Erythroblast (primary cell): ENCODE data around the gene ZNF716.

Source experiments
- DNase-seq, 2 experiments: peaks; one replicate each; lab custom pipeline; 2025; lab: John Stamatoyannopoulos, UW
- GATA1 ChIP-seq: IDR thresholded peaks from 2 replicates; pipeline ENCODE4 v1.6.1; 2011; ENCODE audit warnings: low read depth, mild to moderate bottlenecking, control low read depth, low read length, moderate library complexity
- POLR2A ChIP-seq: IDR thresholded peaks from 2 replicates; pipeline ENCODE4 v1.6.1; 2011; ENCODE audit warnings: mild to moderate bottlenecking, low read length

Gene ZNF716

DNA sequence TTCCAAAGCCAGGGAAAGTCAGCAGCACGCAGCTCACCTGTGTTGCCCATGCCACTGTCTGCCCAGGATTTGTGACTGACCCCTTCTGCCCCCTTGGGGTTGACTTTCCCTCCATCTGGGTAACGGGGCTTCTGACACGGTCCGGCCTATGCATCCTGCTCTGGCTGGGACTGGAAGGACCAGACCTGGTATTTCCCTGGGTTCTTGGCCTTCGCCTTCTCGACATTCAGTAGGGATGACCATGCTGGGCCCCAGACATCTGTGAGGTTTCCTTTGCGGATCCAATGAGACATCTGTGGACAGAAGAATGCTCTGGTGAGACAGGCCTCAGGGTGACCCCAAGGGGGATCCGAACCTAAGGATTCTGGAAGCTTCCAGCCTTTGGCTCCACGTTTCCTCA, 34.2 kb upstream of the ZNF716 start:
- no peak for TF ChIP-seq GATA1
- TF ChIP-seq POLR2A = no peak
- no peak for DNase-seq

DNA sequence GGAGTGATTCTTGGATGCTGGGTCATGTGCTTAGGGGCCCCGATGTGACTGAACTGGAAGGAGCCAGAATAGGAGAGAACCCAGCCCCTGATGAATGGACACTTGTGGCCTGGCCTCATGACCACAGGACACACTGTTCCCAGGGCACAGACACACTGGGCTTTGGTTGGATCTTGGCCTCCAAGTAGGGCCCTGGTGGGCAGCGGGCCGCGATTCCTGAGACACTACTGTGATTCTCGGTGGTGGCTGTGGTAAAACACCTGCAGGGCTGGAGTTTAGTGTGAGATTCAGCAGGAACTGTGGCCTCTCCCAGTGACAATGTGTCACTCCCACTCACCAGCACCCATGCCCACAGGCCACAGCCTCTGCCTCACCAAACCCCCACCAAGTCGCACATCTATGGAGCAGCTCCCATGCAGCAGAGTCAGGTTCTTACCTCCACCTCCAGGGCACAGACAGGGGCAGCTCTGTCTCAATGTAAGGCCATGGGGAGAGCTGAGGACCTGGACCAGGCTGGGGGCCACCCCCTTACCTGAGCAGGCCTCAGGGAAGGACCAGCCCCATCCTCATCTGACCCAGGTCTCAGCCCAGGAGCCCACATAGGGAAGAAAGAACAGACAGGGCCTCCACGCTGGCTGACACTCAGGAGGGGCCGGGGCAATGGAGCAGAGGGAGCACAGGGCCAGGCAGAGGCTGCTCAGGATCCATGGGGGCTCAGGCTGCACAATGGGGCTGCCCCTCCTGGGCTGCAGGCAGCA, 33.2 kb upstream of the ZNF716 start:
- TF ChIP-seq GATA1 (no peak), POLR2A (no peak)
- DNase-seq = no peak

- TF ChIP-seq GATA1 = no peak
- no peak for TF ChIP-seq POLR2A
- no peak for DNase-seq
Observed at GRCh38 chr7:57417736-57418135, 32.2 kb upstream of the ZNF716 start.

DNA sequence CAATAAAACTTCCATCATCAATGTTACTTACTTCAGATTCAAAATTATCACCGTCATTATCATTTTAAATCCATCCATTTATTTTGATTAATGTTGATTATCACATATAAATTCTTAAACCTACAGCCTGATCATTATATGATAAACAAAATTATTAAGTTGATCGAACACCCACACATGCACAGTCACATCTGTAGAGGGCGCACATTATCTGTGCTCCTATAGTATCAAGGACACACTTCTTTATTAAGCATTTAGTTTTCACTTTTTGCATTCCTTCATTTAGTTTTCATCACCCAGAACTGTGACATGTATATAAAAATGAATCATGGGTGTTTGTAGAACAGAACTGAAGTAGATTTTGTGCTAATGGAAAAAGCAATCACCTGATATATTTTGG, 26.2 kb upstream of the ZNF716 start:
- TF ChIP-seq GATA1 = no peak
- no peak for TF ChIP-seq POLR2A
- no peak for DNase-seq

DNA sequence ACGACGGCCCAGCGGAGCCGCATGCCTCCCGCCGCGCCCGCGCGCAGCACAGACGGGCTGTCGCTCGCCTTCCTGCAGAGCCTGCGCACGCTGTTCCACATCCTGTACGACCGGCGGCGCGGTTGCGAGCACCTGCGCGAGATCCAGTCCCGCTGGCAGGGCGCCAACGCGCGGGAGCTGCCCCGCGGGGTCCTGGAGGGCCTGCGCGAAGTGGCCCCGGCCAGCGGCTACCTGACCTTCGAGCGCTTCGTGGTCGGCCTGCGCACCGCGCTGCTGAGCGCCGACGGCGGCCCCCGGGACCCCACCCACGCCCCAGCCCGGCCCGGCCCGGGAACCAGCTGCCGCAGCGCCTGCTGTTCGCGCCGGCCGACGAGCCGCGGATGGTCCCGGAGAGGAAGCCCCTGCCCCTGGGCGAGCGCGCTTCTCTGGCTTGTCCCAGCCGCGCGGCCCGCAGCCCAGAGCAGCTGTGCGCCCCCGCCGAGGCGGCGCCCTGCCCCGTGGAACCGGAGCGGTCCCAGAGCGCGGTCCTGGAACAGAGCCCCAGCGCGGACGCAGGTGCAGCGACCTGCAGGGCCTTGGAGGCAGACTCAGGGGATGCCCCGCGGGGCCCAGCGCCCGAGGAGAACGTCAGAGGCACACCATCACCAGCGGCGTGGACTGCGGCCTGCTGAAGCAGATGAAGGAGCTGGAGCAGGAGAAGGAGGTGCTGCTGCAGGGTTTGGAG, 25.3 kb upstream of the ZNF716 start:
- no peak for TF ChIP-seq GATA1
- TF ChIP-seq POLR2A = no peak
- no peak for DNase-seq

- TF ChIP-seq POLR2A (no peak), GATA1 (no peak)
- no peak for DNase-seq
Observed at GRCh38 chr7:57425239-57425944, 24.6 kb upstream of the ZNF716 start.

- DNase-seq = no peak
- TF ChIP-seq POLR2A (no peak), GATA1 (no peak)
Observed at GRCh38 chr7:57425969-57426628, 23.9 kb upstream of the ZNF716 start.

DNA sequence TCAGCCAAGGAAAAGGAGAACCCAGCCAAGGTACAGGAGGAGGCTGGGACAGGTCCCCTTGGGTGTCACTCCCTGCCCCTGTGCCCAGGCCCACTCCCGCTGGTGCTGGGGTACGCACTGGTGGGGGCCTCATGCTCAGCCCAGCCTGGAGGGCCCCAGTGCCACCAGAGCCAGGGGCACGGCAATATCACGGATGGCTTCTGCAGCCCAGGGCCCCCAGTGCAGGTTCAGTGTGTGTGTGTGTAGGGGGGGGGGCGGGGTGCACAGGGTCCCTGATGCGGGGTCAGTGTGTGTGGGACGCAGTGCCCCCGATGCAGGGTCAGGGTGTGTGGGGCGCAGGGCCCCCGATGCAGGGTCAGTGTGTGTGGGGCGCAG, 23.4 kb upstream of the ZNF716 start:
- TF ChIP-seq POLR2A (no peak), GATA1 (no peak)
- no peak for DNase-seq

DNA sequence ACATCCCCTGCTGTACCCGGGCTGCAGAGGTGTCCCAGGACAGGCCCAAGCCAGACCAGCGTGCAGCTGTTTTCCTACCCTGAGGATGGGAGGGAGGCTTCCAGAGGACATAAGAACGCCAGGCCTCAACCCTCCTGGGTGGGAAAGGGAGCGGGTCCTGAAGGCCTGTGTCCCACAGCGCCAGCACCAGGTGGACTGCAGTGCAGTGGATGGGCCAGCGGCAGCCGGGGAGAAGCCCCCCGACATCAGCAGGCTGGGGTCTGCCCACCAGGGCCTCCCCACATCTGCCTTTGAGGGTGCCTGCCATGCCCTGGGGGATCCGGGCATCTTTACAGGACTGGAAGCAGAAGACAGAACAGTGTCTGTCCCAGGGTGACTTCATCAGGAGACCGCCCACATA, 22.8 kb upstream of the ZNF716 start:
- TF ChIP-seq POLR2A = no peak
- no peak for TF ChIP-seq GATA1
- no peak for DNase-seq

GRCh38 chr7:57427594-57427993, 22.4 kb upstream of the ZNF716 start:
- DNase-seq = no peak
- TF ChIP-seq POLR2A = no peak
- TF ChIP-seq GATA1 = no peak

- no peak for DNase-seq
- no peak for TF ChIP-seq GATA1
- TF ChIP-seq POLR2A = no peak
Observed at GRCh38 chr7:57432583-57432982, 17.4 kb upstream of the ZNF716 start.

DNA sequence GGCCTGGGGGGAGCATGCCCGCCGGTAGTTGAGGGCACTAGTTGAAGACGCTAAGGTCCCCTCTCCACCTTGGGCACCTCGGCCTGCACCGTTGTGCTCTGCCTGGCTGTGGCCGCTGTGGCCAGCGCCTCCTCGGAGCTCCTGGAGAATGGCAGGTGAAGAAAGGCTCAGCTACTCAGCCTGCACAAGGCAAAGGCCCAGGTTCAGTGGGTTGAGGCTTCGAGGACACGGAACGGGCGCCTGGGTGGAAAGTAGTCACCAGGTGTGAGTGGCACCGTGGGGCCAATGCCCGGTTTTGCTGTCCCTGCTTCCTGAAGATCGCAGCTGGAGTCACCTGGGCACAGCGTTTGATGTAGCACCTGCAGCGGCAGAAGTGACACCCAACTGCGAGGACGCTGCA, 12.4 kb upstream of the ZNF716 start:
- no peak for TF ChIP-seq GATA1
- TF ChIP-seq POLR2A = no peak
- DNase-seq = no peak

DNA sequence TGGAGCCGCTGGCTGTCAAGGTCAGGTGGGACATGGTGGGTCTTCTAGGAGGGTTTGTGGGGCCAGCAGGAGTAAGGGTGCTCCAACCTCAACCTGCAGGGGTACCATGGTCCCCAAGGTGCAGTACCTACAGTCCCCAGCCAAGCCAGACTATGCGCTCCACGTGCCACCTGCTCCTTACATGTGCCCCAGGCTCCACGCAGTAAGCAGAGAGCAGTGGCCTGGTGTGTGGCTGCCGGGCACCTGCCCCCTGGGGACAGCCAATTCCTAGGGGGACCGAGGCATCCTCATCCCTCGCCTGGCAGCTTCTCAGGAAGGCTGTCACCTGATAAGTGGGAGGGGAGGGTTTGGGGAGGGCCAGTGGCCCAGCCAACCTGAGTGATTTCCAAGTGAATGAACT, 11.7 kb upstream of the ZNF716 start:
- TF ChIP-seq GATA1 (no peak), POLR2A (no peak)
- DNase-seq = no peak
